Left ventricle myocardium inferior (tissue), 1 donor: ENCODE data around the gene TAC3. TPM values are rescaled to one million over a fixed set of nuclear protein-coding genes. Genes with fewer than 3 reads are reported as not detected.
"Not testable (repeated sequence)": the region's sequence is repeated elsewhere in the genome, so short reads cannot be mapped to it uniquely, and the experiment has no call there.

Experiments
- DNase-seq: peaks from one replicate; pipeline ENCODE4 v3.0.0-alpha.2; 2020
- H3K27ac ChIP-seq: fragments of 200-600 bp; replicated peaks from 2 replicates; pipeline ENCODE4 v1.8.0; 2021
- H3K27me3 ChIP-seq: fragments of 200-600 bp; 2 replicates; pipeline ENCODE4 v1.8.0; 2021; ENCODE audit warnings: low read depth
- H3K36me3 ChIP-seq: fragments of 200-600 bp; 2 replicates; pipeline ENCODE4 v1.8.0; 2021
- H3K4me1 ChIP-seq: fragments of 200-600 bp; 2 replicates; pipeline ENCODE4 v1.8.0; 2021
- H3K4me3 ChIP-seq: fragments of 200-600 bp; 2 replicates; pipeline ENCODE4 v1.8.0; 2021; ENCODE audit warnings: mild to moderate bottlenecking, moderate library complexity
- H3K9me3 ChIP-seq: fragments of 200-600 bp; replicated peaks from 2 replicates; pipeline ENCODE4 v1.8.0; 2021
- intact Hi-C: fragments of 100-400 bp; cut with micrococcal nuclease; formaldehyde crosslinking; loops from one replicate; pipeline ENCODE4 v1.11.0; 2022
- total RNA-seq: library from RNA; stranded (reverse); fragmentation: NEBNext Ultra II Directional; extraction: Animal tissue kit (Norgen Biotek cat#: 25700); gene quantifications from one replicate; pipeline ENCODE4 v1.2.1, GENCODE V29; 2021
- donor health status: DM: no; HTN: yes; CAD: no; lungs with severe emphysema.

The TAC3 gene
- total RNA-seq, 1 donor from 2014 or later, result not detected

GRCh38 chr12:56968910-56969309 is 47.4 kb downstream of the TAC3 start:
- H3K36me3 ChIP-seq, H3K4me3 ChIP-seq, H3K27me3 ChIP-seq, intact Hi-C loops, H3K27ac ChIP-seq, DNase-seq, H3K4me1 ChIP-seq: not testable (repeated sequence)
- peaks cover 11% of the 10 kb centered on the region for H3K9me3 ChIP-seq

GRCh38 chr12:56965997-56966642 is 50.2 kb downstream of the TAC3 start:
- intact Hi-C loops, H3K27me3 ChIP-seq, DNase-seq, H3K4me3 ChIP-seq, H3K4me1 ChIP-seq, H3K36me3 ChIP-seq, H3K27ac ChIP-seq: not testable (repeated sequence)
- H3K9me3 ChIP-seq, result peaks cover 11% of the 10 kb centered on the region

GRCh38 chr12:56965124-56965523 is 51.2 kb downstream of the TAC3 start:
- DNase-seq, H3K27ac ChIP-seq, H3K36me3 ChIP-seq, H3K4me1 ChIP-seq, intact Hi-C loops, H3K4me3 ChIP-seq, H3K27me3 ChIP-seq: not testable (repeated sequence)
- peaks cover 11% of the 10 kb centered on the region for H3K9me3 ChIP-seq

GRCh38 chr12:56963557-56963956 is 52.8 kb downstream of the TAC3 start:
- H3K4me1 ChIP-seq, H3K36me3 ChIP-seq, intact Hi-C loops, H3K27me3 ChIP-seq, H3K4me3 ChIP-seq, H3K27ac ChIP-seq, DNase-seq: not testable (repeated sequence)
- peaks cover 20% of the 10 kb centered on the region for H3K9me3 ChIP-seq

GRCh38 chr12:56962247-56962646 is 54.1 kb downstream of the TAC3 start:
- peaks cover 24% of the 10 kb centered on the region for H3K9me3 ChIP-seq
- H3K4me3 ChIP-seq, H3K36me3 ChIP-seq, H3K27me3 ChIP-seq, H3K4me1 ChIP-seq, DNase-seq, H3K27ac ChIP-seq, intact Hi-C loops: not testable (repeated sequence)

Other genes with a start within 250 kb of the TAC3 start
- gene SDR9C7, start 82.1 kb downstream of the TAC3 start, total RNA-seq, result not detected
- gene RDH16, start 58.9 kb downstream of the TAC3 start, total RNA-seq, result 0.19 TPM
- 2.7 TPM for gene ZBTB39, start 10.0 kb downstream of the TAC3 start, total RNA-seq
- not detected for gene MYO1A, start 33.6 kb upstream of the TAC3 start, total RNA-seq
- 3.3 TPM for gene NEMP1, start 62.3 kb upstream of the TAC3 start, total RNA-seq
- gene NAB2, start 72.6 kb upstream of the TAC3 start, total RNA-seq, result 10.1 TPM
- 46.2 TPM for gene STAT6, start 94.8 kb upstream of the TAC3 start, total RNA-seq
- gene LRP1, start 112.0 kb upstream of the TAC3 start, total RNA-seq, result 61.0 TPM
- gene LRP1-AS, start 131.1 kb upstream of the TAC3 start, total RNA-seq, result not detected
- 0.44 TPM for gene NXPH4, start 200.3 kb upstream of the TAC3 start, total RNA-seq
- gene SHMT2, start 213.2 kb upstream of the TAC3 start, total RNA-seq, result 22.9 TPM
- 0.69 TPM for gene STAC3, start 234.7 kb upstream of the TAC3 start, total RNA-seq